IMR-90 (cell line): ENCODE results near the gene SRP9. TPM values are rescaled to one million over a fixed set of nuclear protein-coding genes. Genes with fewer than 3 reads are reported as not detected.

Experiments used
- ATAC-seq: fragments of 200-7000 bp; cut with Tn5 transposase; 2 replicates; pipeline ENCODE4 v1.9.1; 2020; ENCODE audit warnings: low read depth, mild to moderate bottlenecking, moderate library complexity
- BruUV-seq: library from RNA; stranded (reverse); fragments of 400-500 nt; replicated peaks from 2 replicates; lab custom pipeline; 2021; lab: Mats Ljungman, UMichigan
- CTCF ChIA-PET: fragments of 300-600 bp; formaldehyde crosslinking; extraction: SDS; loops from one replicate; lab custom pipeline; 2021; ENCODE audit warnings: antibody characterized with exemption; lab: Yijun Ruan, JAX
- POLR2A ChIA-PET: fragments of 300-600 bp; sonication (Branson Sonifier 250); formaldehyde crosslinking; loops from one replicate; lab custom pipeline; 2022; ENCODE audit warnings: antibody characterized with exemption; ENCODE audit not compliant: unreplicated experiment; lab: Charles Lee
- DNase-seq: peaks from one replicate; pipeline ENCODE4 v3.0.0; 2013
- H2AFZ ChIP-seq: replicated peaks from 2 replicates; pipeline ENCODE3; 2013; ENCODE audit warnings: low read length, mild to moderate bottlenecking; ENCODE audit not compliant: poor library complexity
- H2AK5ac ChIP-seq: 2 replicates; pipeline ENCODE4 v1.6.1; 2013; ENCODE audit warnings: low read depth, low read length, inconsistent platforms
- H2AK9ac ChIP-seq: replicated peaks from 2 replicates; pipeline ENCODE3; 2013; ENCODE audit warnings: mild to moderate bottlenecking, low read depth, low read length, moderate library complexity; ENCODE audit not compliant: poor library complexity
- H2BK120ac ChIP-seq: 2 replicates; pipeline ENCODE4 v1.6.1; 2013; ENCODE audit warnings: low read depth, low read length, inconsistent platforms
- H2BK15ac ChIP-seq: 3 replicates; pipeline ENCODE4 v1.6.1; 2013; ENCODE audit warnings: low read depth, low read length, inconsistent platforms
- H2BK20ac ChIP-seq: 2 replicates; pipeline ENCODE4 v1.6.1; 2013; ENCODE audit warnings: low read depth, mild to moderate bottlenecking, inconsistent platforms, low read length, moderate library complexity
- H2BK5ac ChIP-seq: 2 replicates; pipeline ENCODE4 v1.6.1; 2013; ENCODE audit warnings: mild to moderate bottlenecking, low read depth, low read length, inconsistent platforms; ENCODE audit not compliant: poor library complexity, severe bottlenecking
- H3K14ac ChIP-seq: replicated peaks from 2 replicates; pipeline ENCODE4 v1.6.1; 2013; ENCODE audit warnings: low read depth, low read length, inconsistent platforms
- H3K18ac ChIP-seq: 2 replicates; pipeline ENCODE4 v1.6.1; 2013; ENCODE audit warnings: low read depth, low read length, control low read depth
- H3K23ac ChIP-seq: 2 replicates; pipeline ENCODE4 v1.6.1; 2013; ENCODE audit warnings: low read depth, low read length, inconsistent platforms
- H3K27ac ChIP-seq: 2 replicates; pipeline ENCODE4 v1.5.1; 2013; ENCODE audit warnings: mild to moderate bottlenecking, control low read depth, low read length; ENCODE audit not compliant: insufficient read depth
- H3K27me3 ChIP-seq: 2 replicates; pipeline ENCODE4 v1.6.1; 2013; ENCODE audit warnings: low read length; ENCODE audit not compliant: control insufficient read depth, insufficient read depth
- H3K36me3 ChIP-seq: 2 replicates; pipeline ENCODE4 v1.6.1; 2013; ENCODE audit warnings: low read length, mixed read lengths; ENCODE audit not compliant: control insufficient read depth, insufficient read depth
- H3K4ac ChIP-seq: 2 replicates; pipeline ENCODE4 v1.6.1; 2013; ENCODE audit warnings: low read depth, low read length, inconsistent platforms
- H3K4me1 ChIP-seq: 2 replicates; pipeline ENCODE4 v1.6.1; 2013; ENCODE audit warnings: low read length, mixed read lengths; ENCODE audit not compliant: control insufficient read depth, insufficient read depth
- H3K4me2 ChIP-seq: 2 replicates; pipeline ENCODE4 v1.6.1; 2013; ENCODE audit warnings: low read depth, mild to moderate bottlenecking, control low read depth, low read length, moderate library complexity
- H3K4me3 ChIP-seq: 2 replicates; pipeline ENCODE4 v1.5.1; 2013; ENCODE audit warnings: low read depth, mild to moderate bottlenecking, control low read depth, low read length, moderate library complexity; ENCODE audit not compliant: insufficient read depth
- H3K56ac ChIP-seq: 2 replicates; pipeline ENCODE4 v1.6.1; 2013; ENCODE audit warnings: low read length, inconsistent platforms; ENCODE audit not compliant: insufficient read depth; ENCODE audit errors: extremely low read depth
- H3K79me1 ChIP-seq, 2 experiments: 2 replicates each; pipeline ENCODE4 v1.6.1; 2013; ENCODE audit warnings: low read length in 2 of 2, inconsistent platforms in 1 of 2, low read depth in 1 of 2
- H3K9ac ChIP-seq: 2 replicates; pipeline ENCODE4 v1.6.1; 2013; ENCODE audit warnings: low read depth, low read length, control low read depth
- H3K9me1 ChIP-seq: 2 replicates; pipeline ENCODE4 v1.6.1; 2013; ENCODE audit warnings: low read length, inconsistent platforms; ENCODE audit not compliant: insufficient read depth
- H3K9me3 ChIP-seq: 2 replicates; pipeline ENCODE4 v1.6.1; 2013; ENCODE audit warnings: low read length; ENCODE audit not compliant: control insufficient read depth, insufficient read depth
- H4K20me1 ChIP-seq: 2 replicates; pipeline ENCODE4 v1.6.1; 2013; ENCODE audit warnings: low read length, inconsistent platforms; ENCODE audit not compliant: insufficient read depth
- H4K5ac ChIP-seq: 2 replicates; pipeline ENCODE4 v1.6.1; 2013; ENCODE audit warnings: mild to moderate bottlenecking, low read depth, low read length, control low read depth
- H4K8ac ChIP-seq, 2 experiments: 2 replicates each; pipeline ENCODE4 v1.6.1; 2013; ENCODE audit warnings: low read depth in 2 of 2, low read length in 2 of 2, control low read depth in 1 of 2, inconsistent platforms in 1 of 2
- H4K91ac ChIP-seq: 2 replicates; pipeline ENCODE4 v1.6.1; 2013; ENCODE audit warnings: low read depth, low read length, inconsistent platforms; ENCODE audit not compliant: insufficient read depth
- BHLHE40 ChIP-seq: fragments of 150-350 bp; IDR thresholded peaks from 2 replicates; pipeline ENCODE4 v1.6.1; 2016; ENCODE audit warnings: mild to moderate bottlenecking, low read depth, low read length
- CEBPB ChIP-seq: IDR thresholded peaks from 2 replicates; pipeline ENCODE4 v1.6.1; 2012; ENCODE audit warnings: low read depth, low read length, improper control_type of control experiment
- CHD1 ChIP-seq: IDR thresholded peaks from 2 replicates; pipeline ENCODE4 v1.6.1; 2012; ENCODE audit warnings: low read depth, low read length, improper control_type of control experiment
- CTCF ChIP-seq: conservative IDR thresholded peaks from 2 replicates; pipeline ENCODE4 v1.5.1; 2012; ENCODE audit warnings: mild to moderate bottlenecking, low read depth, low read length, improper control_type of control experiment
- FOS ChIP-seq: fragments of 150-350 bp; IDR thresholded peaks from 2 replicates; pipeline ENCODE4 v1.6.1; 2016; ENCODE audit warnings: low read depth, low read length
- MAFK ChIP-seq: IDR thresholded peaks from 2 replicates; pipeline ENCODE4 v1.6.1; 2012; ENCODE audit warnings: low read depth, low read length, improper control_type of control experiment
- MXI1 ChIP-seq: IDR thresholded peaks from 2 replicates; pipeline ENCODE4 v1.6.1; 2012; ENCODE audit warnings: low read depth, mild to moderate bottlenecking, low read length, moderate library complexity, borderline replicate concordance
- NFE2L2 ChIP-seq: fragments of 150-350 bp; IDR thresholded peaks from 2 replicates; pipeline ENCODE4 v1.6.1; 2016; ENCODE audit warnings: low read depth, mild to moderate bottlenecking, low read length
- RAD21 ChIP-seq: IDR thresholded peaks from 2 replicates; pipeline ENCODE4 v1.6.1; 2012; ENCODE audit warnings: low read length, improper control_type of control experiment
- RCOR1 ChIP-seq: IDR thresholded peaks from 2 replicates; pipeline ENCODE4 v1.6.1; 2012; ENCODE audit warnings: mild to moderate bottlenecking, low read length, improper control_type of control experiment; ENCODE audit not compliant: insufficient replicate concordance
- RFX5 ChIP-seq: IDR thresholded peaks from 2 replicates; pipeline ENCODE4 v1.8.0; 2012; ENCODE audit warnings: low read depth, mild to moderate bottlenecking, low read length, moderate library complexity
- SMC3 ChIP-seq: fragments of 150-350 bp; IDR thresholded peaks from 2 replicates; pipeline ENCODE4 v1.6.1; 2016; ENCODE audit warnings: low read depth, mild to moderate bottlenecking, antibody characterized with exemption, low read length, moderate library complexity
- USF2 ChIP-seq: fragments of 150-350 bp; IDR thresholded peaks from 2 replicates; pipeline ENCODE4 v1.6.1; 2017; ENCODE audit warnings: mild to moderate bottlenecking, antibody characterized with exemption, low read length, low read depth
- WGBS, 2 experiments: methylation state at CpG; one replicate each; pipeline versions ENCODE4 v1.1.5 to v1.1.7; 2013; ENCODE audit warnings: missing lambda C conversion rate in 2 of 2; ENCODE audit not compliant: insufficient read length in 1 of 2; ENCODE audit errors: extremely low coverage in 2 of 2; 5-methylcytosine and 5-hydroxymethylcytosine counted together
- dilution Hi-C: fragments of 300-500 bp; cut with HindIII; formaldehyde crosslinking; loops from one replicate; pipeline ENCODE4 v1.14.3; 2018; ENCODE audit warnings: low sequenced_read_pairs; ENCODE audit not compliant: unreplicated experiment
- in situ Hi-C: fragments of 300-500 bp; cut with MboI; formaldehyde crosslinking; loops from 3 replicates; pipeline ENCODE4 v1.14.3; 2019; ENCODE audit warnings: low sequenced_read_pairs, inconsistent platforms, mixed read lengths
- intact Hi-C: fragments of 100-400 bp; cut with micrococcal nuclease; formaldehyde crosslinking; loops from 2 replicates; pipeline ENCODE4 v1.10.0; 2022
- polyA plus RNA-seq, 3 experiments: library from polyadenylated mRNA; depleted of rRNA; stranded (reverse); fragments of >200 nt; gene quantifications; 2 replicates each; pipeline ENCODE4 v1.2.3, GENCODE V29; 2012; ENCODE audit warnings: low replicate concordance in 1 of 3
- total RNA-seq: library from RNA; depleted of rRNA; stranded (reverse); fragments of >200 nt; gene quantifications from 2 replicates; pipeline ENCODE4 v1.2.3, GENCODE V29; 2012
- TF ChIP-seq, protein P1 (sequence below): fragments of 150-350 bp; IDR thresholded peaks from 2 replicates; pipeline ENCODE4 v1.6.1; 2016; ENCODE audit warnings: low read depth, mild to moderate bottlenecking, low read length, moderate library complexity, borderline replicate concordance

SRP9 gene
- total and polyA plus RNA-seq, 2 of the 4 experiments (the other 2 are of a cell fraction), result 230 to 295 TPM

- H3K79me1 ChIP-seq, result 0 out of 4 replicates have a peak, but pooled peaks cover 0 to 3% of the 10 kb centered on the region in 2 experiments
- dilution Hi-C loops, result no loop called here
- ChIA-PET POLR2A (interaction anchor here (0.5 to 0.6 kb wide), 2 partner anchors 121 to 152 kb away, joined by 3 to 4 read pairs; no protein-coding TSS in a partner anchor), CTCF (interaction anchor here (0.7 kb wide), 1 partner anchor 111 kb away, joined by 4 read pairs; no protein-coding TSS in a partner anchor)
- peaks cover 26% of the 10 kb centered on the region for H3K4me1 ChIP-seq
- in situ Hi-C loops, result loop anchor here (5.0 kb wide), 1 partner anchor 122 kb away; no protein-coding TSS in a partner anchor
- peaks cover 16% of the 10 kb centered on the region for H3K9me1 ChIP-seq
- H3K27ac ChIP-seq, result no peak overlapping the region
- no peak for TF ChIP-seq FOS
- TF ChIP-seq SMC3, result no peak
- TF ChIP-seq USF2, result no peak
- no peak for TF ChIP-seq MAFK
- no peak for TF ChIP-seq CEBPB
- no peak for TF ChIP-seq RCOR1
- TF ChIP-seq RFX5, result no peak
- TF ChIP-seq NFE2L2, result no peak
- no peak for TF ChIP-seq RAD21
- TF ChIP-seq, protein P1, sequence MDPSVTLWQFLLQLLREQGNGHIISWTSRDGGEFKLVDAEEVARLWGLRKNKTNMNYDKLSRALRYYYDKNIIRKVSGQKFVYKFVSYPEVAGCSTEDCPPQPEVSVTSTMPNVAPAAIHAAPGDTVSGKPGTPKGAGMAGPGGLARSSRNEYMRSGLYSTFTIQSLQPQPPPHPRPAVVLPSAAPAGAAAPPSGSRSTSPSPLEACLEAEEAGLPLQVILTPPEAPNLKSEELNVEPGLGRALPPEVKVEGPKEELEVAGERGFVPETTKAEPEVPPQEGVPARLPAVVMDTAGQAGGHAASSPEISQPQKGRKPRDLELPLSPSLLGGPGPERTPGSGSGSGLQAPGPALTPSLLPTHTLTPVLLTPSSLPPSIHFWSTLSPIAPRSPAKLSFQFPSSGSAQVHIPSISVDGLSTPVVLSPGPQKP, result no peak
- TF ChIP-seq BHLHE40, result no peak
- TF ChIP-seq CTCF, result no peak
- no peak for TF ChIP-seq CHD1
- no peak for TF ChIP-seq MXI1
- H2AK9ac ChIP-seq, result no peak overlapping the region
- peaks cover 4% of the 10 kb centered on the region; the same call in 1 of the 2 replicates for H4K20me1 ChIP-seq
- DNase-seq (no peak), ATAC-seq (no peak)
- no peak overlapping the region for H3K18ac ChIP-seq
- H3K9ac ChIP-seq, result no peak overlapping the region
- no peak overlapping the region for H4K5ac ChIP-seq
- peak overlapping the region; percentile 34; the same call in 1 of the 3 replicates for H2BK15ac ChIP-seq
- H4K91ac ChIP-seq, result peak overlapping the region; percentile 56
- no peak overlapping the region for H2BK120ac ChIP-seq
- no peak overlapping the region for H4K8ac ChIP-seq
- H3K4ac ChIP-seq, result no peak overlapping the region
- H3K9me3 ChIP-seq, result no peaks in the 10 kb centered on the region
- 0 out of 2 replicates have a peak overlapping the region, but pooled peaks have one; percentile 29 for H2AK5ac ChIP-seq
- no peak overlapping the region for H2BK20ac ChIP-seq
- H3K36me3 ChIP-seq, result no peaks in the 10 kb centered on the region
- H3K4me3 ChIP-seq, result no peak overlapping the region
- intact Hi-C loops, result loop anchor here (5.0 kb wide), 1 partner anchor 72 kb away; no protein-coding TSS in a partner anchor
- H2BK5ac ChIP-seq, result no peak overlapping the region
- no peak overlapping the region for H3K4me2 ChIP-seq
- H3K27me3 ChIP-seq, result no peaks in the 10 kb centered on the region
- H2AFZ ChIP-seq, result no peak overlapping the region
- no peak overlapping the region for H3K23ac ChIP-seq
- no peak overlapping the region for H3K14ac ChIP-seq
- WGBS, 2 experiments, result no CpG with 5 or more reads among the region's 5 CpGs
- H3K56ac ChIP-seq, result no peak overlapping the region
- no TSS peak for BruUV-seq
Measured at GRCh38 chr1:225769687-225770086, 7.9 kb upstream of the SRP9 start.
